ENCODE data around the gene SLC35E1. TPM values are rescaled to one million over a fixed set of nuclear protein-coding genes. Genes with fewer than 3 reads are reported as not detected.

The SLC35E1 gene
- total RNA-seq, 1 donor from 2014 or later = 63.1 TPM

DNA sequence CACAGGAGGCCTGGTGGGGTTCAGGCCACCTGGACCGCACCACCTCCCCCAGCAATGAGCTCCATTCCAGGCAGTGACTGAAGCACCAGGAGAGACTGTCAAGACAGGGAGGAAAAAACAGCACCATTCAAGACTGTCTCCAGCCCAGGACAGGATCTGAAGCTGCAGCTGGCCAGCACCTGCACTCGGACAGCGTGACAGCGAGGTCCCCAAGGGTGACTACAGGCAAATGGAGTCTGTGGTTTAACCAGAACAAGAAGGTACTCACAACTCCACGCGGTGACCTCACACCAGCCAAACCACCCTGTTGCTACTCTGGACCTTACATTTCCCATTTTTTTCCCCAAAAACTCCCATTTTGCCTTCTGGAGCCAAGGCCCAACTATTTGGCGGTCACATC lies 46.0 kb upstream of the SLC35E1 start:
- no peak overlapping the region for H3K4me3 Mint-ChIP-seq (ENCODE audit: unreplicated experiment)
- no peaks in the 10 kb centered on the region for H3K9me3 Mint-ChIP-seq (ENCODE audit: unreplicated experiment)
- H3K27me3 ChIP-seq (ENCODE audit: insufficient read depth, low read length) = no peaks in the 10 kb centered on the region
- H3K27ac ChIP-seq (ENCODE audit: low read depth, low read length) = no peak overlapping the region
- H3K4me2 ChIP-seq (ENCODE audit: low read length) = no peak overlapping the region
- H3K27me3 Mint-ChIP-seq (ENCODE audit: low read depth, unreplicated experiment) = no peaks in the 10 kb centered on the region
- peaks cover 2% of the 10 kb centered on the region for H3K36me3 Mint-ChIP-seq (ENCODE audit: low read depth, unreplicated experiment)
- FAIRE-seq (no peak), DNase-seq (ENCODE audit: low read depth) (no peak)
- peaks cover 4% of the 10 kb centered on the region for H3K4me1 ChIP-seq (ENCODE audit: insufficient read depth, low read length)
- no peak overlapping the region for H3K4me3 ChIP-seq (ENCODE audit: insufficient read depth, low read depth, low read length)
- peaks cover 18% of the 10 kb centered on the region for H3K4me1 Mint-ChIP-seq (ENCODE audit: low read depth, unreplicated experiment)
- H3K9ac ChIP-seq (ENCODE audit: low read length) = no peak overlapping the region
- peaks cover 100% of the 10 kb centered on the region for H3K79me2 ChIP-seq (ENCODE audit: insufficient read depth, low read length)
- no peak for TF ChIP-seq EZH2 (IDR thresholded peaks at IDR 0.05; ENCODE audit: insufficient read depth, low read length)
- TF ChIP-seq, protein P1, sequence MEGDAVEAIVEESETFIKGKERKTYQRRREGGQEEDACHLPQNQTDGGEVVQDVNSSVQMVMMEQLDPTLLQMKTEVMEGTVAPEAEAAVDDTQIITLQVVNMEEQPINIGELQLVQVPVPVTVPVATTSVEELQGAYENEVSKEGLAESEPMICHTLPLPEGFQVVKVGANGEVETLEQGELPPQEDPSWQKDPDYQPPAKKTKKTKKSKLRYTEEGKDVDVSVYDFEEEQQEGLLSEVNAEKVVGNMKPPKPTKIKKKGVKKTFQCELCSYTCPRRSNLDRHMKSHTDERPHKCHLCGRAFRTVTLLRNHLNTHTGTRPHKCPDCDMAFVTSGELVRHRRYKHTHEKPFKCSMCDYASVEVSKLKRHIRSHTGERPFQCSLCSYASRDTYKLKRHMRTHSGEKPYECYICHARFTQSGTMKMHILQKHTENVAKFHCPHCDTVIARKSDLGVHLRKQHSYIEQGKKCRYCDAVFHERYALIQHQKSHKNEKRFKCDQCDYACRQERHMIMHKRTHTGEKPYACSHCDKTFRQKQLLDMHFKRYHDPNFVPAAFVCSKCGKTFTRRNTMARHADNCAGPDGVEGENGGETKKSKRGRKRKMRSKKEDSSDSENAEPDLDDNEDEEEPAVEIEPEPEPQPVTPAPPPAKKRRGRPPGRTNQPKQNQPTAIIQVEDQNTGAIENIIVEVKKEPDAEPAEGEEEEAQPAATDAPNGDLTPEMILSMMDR (IDR thresholded peaks at IDR 0.05; ENCODE audit: insufficient read depth, low read depth, low read length) = no peak
- H3K27ac Mint-ChIP-seq (ENCODE audit: unreplicated experiment) = no peak overlapping the region
- no peaks in the 10 kb centered on the region for H3K9me3 ChIP-seq (ENCODE audit: insufficient read depth, low read depth, low read length)
- peaks cover 100% of the 10 kb centered on the region for H4K20me1 ChIP-seq (ENCODE audit: insufficient read depth, low read length)
- no peak overlapping the region for H2AFZ ChIP-seq (ENCODE audit: low read depth, low read length)
- H3K36me3 ChIP-seq (ENCODE audit: insufficient read depth, low read length) = no peaks in the 10 kb centered on the region

DNA sequence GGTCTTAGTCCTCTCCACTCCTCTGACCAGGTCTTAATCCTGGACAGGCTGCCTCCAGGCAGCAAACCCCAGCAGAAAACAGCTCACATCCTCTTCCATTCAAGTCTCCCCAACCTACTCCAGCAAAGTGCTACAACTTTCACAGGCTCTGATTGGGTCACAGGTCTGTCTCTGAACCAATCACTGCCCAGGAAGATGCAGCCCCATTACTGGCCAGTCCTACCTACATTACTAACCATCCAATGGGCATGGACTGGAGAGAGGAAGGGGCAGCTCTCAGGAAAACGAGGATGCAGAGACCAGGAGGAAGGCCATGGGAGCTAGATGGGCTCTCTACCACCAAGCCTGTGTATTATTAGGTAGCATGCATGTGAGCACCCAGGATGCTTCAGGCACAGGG lies 43.6 kb upstream of the SLC35E1 start:
- peaks cover 16% of the 10 kb centered on the region for H3K4me1 Mint-ChIP-seq (ENCODE audit: low read depth, unreplicated experiment)
- no peak overlapping the region for H3K27ac ChIP-seq (ENCODE audit: low read depth, low read length)
- no peaks in the 10 kb centered on the region for H3K27me3 Mint-ChIP-seq (ENCODE audit: low read depth, unreplicated experiment)
- no peak overlapping the region for H2AFZ ChIP-seq (ENCODE audit: low read depth, low read length)
- no peaks in the 10 kb centered on the region for H3K9me3 Mint-ChIP-seq (ENCODE audit: unreplicated experiment)
- H3K36me3 ChIP-seq (ENCODE audit: insufficient read depth, low read length) = no peaks in the 10 kb centered on the region
- H3K27ac Mint-ChIP-seq (ENCODE audit: unreplicated experiment) = no peak overlapping the region
- H3K36me3 Mint-ChIP-seq (ENCODE audit: low read depth, unreplicated experiment) = no peaks in the 10 kb centered on the region
- H3K27me3 ChIP-seq (ENCODE audit: insufficient read depth, low read length) = no peaks in the 10 kb centered on the region
- peaks cover 4% of the 10 kb centered on the region for H3K4me1 ChIP-seq (ENCODE audit: insufficient read depth, low read length)
- TF ChIP-seq EZH2 (IDR thresholded peaks at IDR 0.05; ENCODE audit: insufficient read depth, low read length) = no peak
- TF ChIP-seq, protein P1 (IDR thresholded peaks at IDR 0.05; ENCODE audit: insufficient read depth, low read depth, low read length) = no peak
- H3K79me2 ChIP-seq (ENCODE audit: insufficient read depth, low read length) = peaks cover 100% of the 10 kb centered on the region
- no peak overlapping the region for H3K4me2 ChIP-seq (ENCODE audit: low read length)
- H3K4me3 Mint-ChIP-seq (ENCODE audit: unreplicated experiment) = no peak overlapping the region
- DNase-seq (ENCODE audit: low read depth) (no peak), FAIRE-seq (no peak)
- H3K9ac ChIP-seq (ENCODE audit: low read length) = no peak overlapping the region
- H4K20me1 ChIP-seq (ENCODE audit: insufficient read depth, low read length) = peaks cover 100% of the 10 kb centered on the region
- H3K9me3 ChIP-seq (ENCODE audit: insufficient read depth, low read depth, low read length) = no peaks in the 10 kb centered on the region
- no peak overlapping the region for H3K4me3 ChIP-seq (ENCODE audit: insufficient read depth, low read depth, low read length)

DNA sequence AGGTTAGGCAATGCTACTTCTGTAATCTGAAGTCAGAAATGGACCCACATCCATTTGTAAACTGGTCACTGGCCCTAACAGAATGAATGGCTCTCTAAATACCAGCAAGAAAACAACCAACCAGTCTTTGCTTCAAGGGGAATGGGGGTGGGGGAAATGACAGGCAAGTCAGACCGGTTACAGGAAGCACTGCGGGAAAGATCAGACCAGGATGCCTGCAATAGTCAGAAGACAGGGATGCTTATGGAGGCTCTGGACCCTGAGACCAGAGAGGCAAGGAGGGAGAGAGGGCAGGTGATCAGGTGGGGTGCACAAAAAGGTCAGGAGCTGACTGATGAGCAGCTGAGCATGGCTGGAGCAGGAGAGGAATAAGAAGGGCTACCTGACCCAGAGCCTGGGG lies 42.7 kb upstream of the SLC35E1 start:
- H3K79me2 ChIP-seq (ENCODE audit: insufficient read depth, low read length) = peaks cover 100% of the 10 kb centered on the region
- Mint-ChIP-seq H3K4me3 (ENCODE audit: unreplicated experiment) (no peak overlapping the region), H3K4me1 (ENCODE audit: low read depth, unreplicated experiment) (peaks cover 16% of the 10 kb centered on the region), H3K27me3 (ENCODE audit: low read depth, unreplicated experiment) (no peaks in the 10 kb centered on the region), H3K36me3 (ENCODE audit: low read depth, unreplicated experiment) (no peaks in the 10 kb centered on the region), H3K9me3 (ENCODE audit: unreplicated experiment) (no peaks in the 10 kb centered on the region), H3K27ac (ENCODE audit: unreplicated experiment) (peak overlapping the region; percentile 62)
- H4K20me1 ChIP-seq (ENCODE audit: insufficient read depth, low read length) = peaks cover 100% of the 10 kb centered on the region
- H3K9me3 ChIP-seq (ENCODE audit: insufficient read depth, low read depth, low read length) = no peaks in the 10 kb centered on the region
- no peak overlapping the region for H2AFZ ChIP-seq (ENCODE audit: low read depth, low read length)
- H3K27ac ChIP-seq (ENCODE audit: low read depth, low read length) = no peak overlapping the region
- no peak for TF ChIP-seq EZH2 (IDR thresholded peaks at IDR 0.05; ENCODE audit: insufficient read depth, low read length)
- TF ChIP-seq, protein P1 (IDR thresholded peaks at IDR 0.05; ENCODE audit: insufficient read depth, low read depth, low read length) = no peak
- H3K4me2 ChIP-seq (ENCODE audit: low read length) = no peak overlapping the region
- no peak overlapping the region for H3K4me3 ChIP-seq (ENCODE audit: insufficient read depth, low read depth, low read length)
- no peaks in the 10 kb centered on the region for H3K36me3 ChIP-seq (ENCODE audit: insufficient read depth, low read length)
- no peak overlapping the region for H3K9ac ChIP-seq (ENCODE audit: low read length)
- no peak for DNase-seq (ENCODE audit: low read depth)
- peaks cover 4% of the 10 kb centered on the region for H3K4me1 ChIP-seq (ENCODE audit: insufficient read depth, low read length)
- no peaks in the 10 kb centered on the region for H3K27me3 ChIP-seq (ENCODE audit: insufficient read depth, low read length)
- no peak for FAIRE-seq

Measured in astrocyte (in vitro differentiated cells and primary cell).